ENCODE measurements around the gene GGCT.

The GGCT gene

GRCh38 chr7:30447466-30447865 lies 57.2 kb downstream of the GGCT start:
- no peak overlapping the region for H3K27ac Mint-ChIP-seq

More at GRCh38 chr7:30447466-30447865, 57.2 kb downstream of the GGCT start:
- no peaks in the 10 kb centered on the region for H3K9me3 Mint-ChIP-seq
- H3K27me3 Mint-ChIP-seq (ENCODE audit: low read depth), result peaks cover 3% of the 10 kb centered on the region
- H3K4me1 Mint-ChIP-seq, result no peaks in the 10 kb centered on the region
- H3K36me3 Mint-ChIP-seq (ENCODE audit: low read depth), result peaks cover 20% of the 10 kb centered on the region
- no peak for TF ChIP-seq CTCF (IDR thresholded peaks at IDR 0.05; ENCODE audit: unreplicated experiment in 3 of 3)
- no peak overlapping the region for H3K4me3 Mint-ChIP-seq

All from nephron (organoid).